T-helper 1 cell (primary cell): ENCODE results near the gene TMEM271.

Experiments used
- DNase-seq, 5 donors: peaks; one replicate each; pipeline ENCODE4 v3.0.0-alpha.2; 2012 to 2020
- total RNA-seq, 4 donors: gene quantifications; one replicate each; lab custom pipeline; 2026; lab: John Stamatoyannopoulos, UW

Gene TMEM271
- 0 to 0.08 (median 0) reads per million in 4 donors for total RNA-seq

- no peak for DNase-seq
Measured at GRCh38 chr4:576245-576821, at the start of gene TMEM271. Gene TMEM271 (minus strand): TSS chr4:576295. CDS start chr4:576062, 233 bp downstream.

GRCh38 chr4:625631-626161 is 49.6 kb upstream of the TMEM271 start:
- no peak for DNase-seq

- DNase-seq: no peak
Measured at GRCh38 chr4:624705-625590, 48.9 kb upstream of the TMEM271 start, which contains the start of gene PDE6B. Gene PDE6B (plus strand): TSS chr4:625573. CDS start chr4:625627, 54 bp downstream.

- DNase-seq: no peak
Measured at GRCh38 chr4:623914-624566, 47.9 kb upstream of the TMEM271 start.

GRCh38 chr4:622996-623913 is 47.2 kb upstream of the TMEM271 start:
- DNase-seq: no peak

- DNase-seq: no peak
Measured at GRCh38 chr4:622071-622995, 46.2 kb upstream of the TMEM271 start.

GRCh38 chr4:621296-622070 is 45.4 kb upstream of the TMEM271 start:
- no peak for DNase-seq

GRCh38 chr4:620851-621261 is 44.8 kb upstream of the TMEM271 start:
- no peak for DNase-seq

GRCh38 chr4:620201-620600 is 44.1 kb upstream of the TMEM271 start:
- no peak for DNase-seq

GRCh38 chr4:617644-618641 is 41.8 kb upstream of the TMEM271 start:
- DNase-seq: no peak

- DNase-seq: no peak
Measured at GRCh38 chr4:616911-617643, 41.0 kb upstream of the TMEM271 start.

GRCh38 chr4:616091-616490 is 40.0 kb upstream of the TMEM271 start:
- no peak for DNase-seq

- DNase-seq: no peak
Measured at GRCh38 chr4:613126-613525, 37.0 kb upstream of the TMEM271 start.

GRCh38 chr4:612749-613125 is 36.6 kb upstream of the TMEM271 start:
- no peak for DNase-seq

GRCh38 chr4:612052-612748 is 36.1 kb upstream of the TMEM271 start:
- no peak for DNase-seq

GRCh38 chr4:610411-611261 is 34.5 kb upstream of the TMEM271 start:
- no peak for DNase-seq
